ENCODE results near the gene SERPINE1. TPM values are rescaled to one million over a fixed set of nuclear protein-coding genes. Genes with fewer than 3 reads are reported as not detected.
A peak's percentile ranks its signal among the peaks of the same experiment; 100 is the strongest.

SERPINE1 gene
- total and polyA plus RNA-seq, 2 of the 8 experiments (the other 6 are each of a cell fraction or from before 2014, with no cell fraction given) = 3.7 to 5.6 TPM

DNA sequence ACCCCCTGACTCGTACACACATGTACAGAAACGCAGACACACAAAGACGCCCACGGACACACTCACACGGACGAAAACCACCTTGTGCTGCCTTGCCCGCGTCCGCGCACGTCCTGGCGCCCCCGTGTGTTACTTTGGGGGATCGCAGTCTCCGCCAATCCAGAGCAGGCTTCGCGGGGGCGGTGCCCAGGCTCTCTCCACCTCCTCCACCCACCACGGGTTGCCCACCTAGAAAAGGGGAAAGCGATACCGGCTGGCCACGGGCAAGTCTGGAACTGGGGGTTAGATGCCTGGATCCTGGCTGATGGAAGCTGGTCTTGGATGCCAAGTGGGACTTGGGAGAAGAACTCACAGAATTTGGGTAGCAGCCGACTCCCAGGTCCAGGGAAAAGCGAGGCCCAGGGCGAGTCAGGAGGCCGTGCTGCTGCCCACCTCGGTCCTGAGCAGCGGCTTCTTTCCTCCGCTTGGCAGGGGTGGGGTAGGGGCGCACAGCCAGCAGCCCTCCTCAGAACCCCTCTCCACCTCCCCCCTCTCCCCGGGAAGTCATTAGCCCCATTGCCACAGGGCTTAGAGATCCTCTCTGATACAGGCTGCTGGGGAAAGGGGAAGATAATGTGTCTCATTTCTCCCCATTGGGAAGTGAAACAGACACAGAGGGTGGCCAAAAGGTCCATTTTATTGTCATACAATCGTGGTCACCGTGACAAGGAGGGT, 43.1 kb downstream of the SERPINE1 start (continued):
- TF ChIP-seq ATF2 (IDR thresholded peaks at IDR 0.05; ENCODE audit: low read length) (no peak), EZH2 (IDR thresholded peaks at IDR 0.05; ENCODE audit: low read depth, low read length, severe bottlenecking) (peak; percentile 4), CBX8 (IDR thresholded peaks at IDR 0.05; ENCODE audit: borderline replicate concordance, low read depth, low read length) (no peak), E2F6 (IDR thresholded peaks at IDR 0.05) (no peak), BACH1 (IDR thresholded peaks at IDR 0.05; ENCODE audit: low read length) (peak; percentile 75), TAF7 (optimal IDR thresholded peaks at IDR 0.05; ENCODE audit: borderline replicate concordance, low read depth, low read length) (no peak), JUND (IDR thresholded peaks at IDR 0.05; ENCODE audit: low read length) (0 out of 2 replicates have a peak, but pooled peaks have one; percentile 20), CTCF (IDR thresholded peaks at IDR 0.05; ENCODE audit: control extremely low read depth in 1 of 3, insufficient read depth in 1 of 3, low read depth in 1 of 3, low read length in 3 of 3) (peak in 2 of 3 experiments; percentile 79 to 89; a peak in 3 of 4 replicates), RAD21 (IDR thresholded peaks at IDR 0.05 in 1 of 2, conservative IDR thresholded peaks at IDR 0.05 in 1 of 2; ENCODE audit: low read depth in 2 of 2, low read length in 2 of 2) (peak; percentile 54 to 66), CEBPB (IDR thresholded peaks at IDR 0.05; ENCODE audit: low read depth, low read length) (no peak), KDM4A (IDR thresholded peaks at IDR 0.05; ENCODE audit: low read depth, low read length, severe bottlenecking) (peak; percentile 42)

All from H1 (cell line).